ENCODE measurements around the gene IGFLR1. TPM values are rescaled to one million over a fixed set of nuclear protein-coding genes. Genes with fewer than 3 reads are reported as not detected.
"Not testable (repeated sequence)": the region's sequence is repeated elsewhere in the genome, so short reads cannot be mapped to it uniquely, and the experiment has no call there.

The IGFLR1 gene
- total RNA-seq, 4 donors from 2014 or later: 5.2 to 6.1 (median 5.9) TPM

DNA sequence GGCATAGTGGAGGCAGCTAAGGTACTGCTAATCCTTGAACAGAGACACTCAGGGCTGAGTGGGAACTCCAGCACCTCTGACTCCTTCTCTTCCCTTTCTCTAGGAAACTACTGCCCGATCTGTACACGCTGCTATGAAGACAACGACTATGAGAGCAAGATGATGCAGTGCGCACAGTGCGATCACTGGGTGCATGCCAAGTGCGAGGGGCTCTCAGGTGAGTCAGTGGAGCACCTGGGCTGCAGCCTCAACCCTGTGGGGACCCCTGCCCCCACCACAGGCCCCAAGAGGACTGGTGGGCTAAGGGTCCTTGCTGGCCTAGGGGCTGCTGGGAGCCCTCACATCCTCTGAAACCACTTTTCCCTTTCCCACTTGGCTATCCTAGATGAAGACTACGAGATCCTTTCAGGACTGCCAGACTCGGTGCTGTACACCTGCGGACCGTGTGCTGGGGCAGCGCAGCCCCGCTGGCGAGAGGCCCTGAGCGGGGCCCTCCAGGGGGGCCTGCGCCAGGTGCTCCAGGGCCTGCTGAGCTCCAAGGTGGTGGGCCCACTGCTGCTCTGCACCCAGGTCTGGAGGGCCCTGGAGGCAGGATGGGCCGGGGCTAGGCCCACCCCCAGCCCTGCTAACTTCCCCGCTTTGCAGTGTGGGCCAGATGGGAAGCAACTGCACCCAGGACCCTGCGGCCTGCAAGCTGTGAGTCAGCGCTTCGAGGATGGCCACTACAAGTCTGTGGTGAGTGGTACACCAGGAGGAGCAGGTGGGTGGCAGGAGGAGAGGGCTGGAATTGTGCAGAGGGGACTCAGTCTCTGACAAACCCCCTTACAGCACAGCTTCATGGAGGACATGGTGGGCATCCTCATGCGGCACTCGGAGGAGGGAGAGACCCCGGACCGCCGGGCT, 14.9 kb downstream of the IGFLR1 start:
- no peak for TF ChIP-seq POLR2A (IDR thresholded peaks at IDR 0.05)
- H3K9me3 ChIP-seq: no peaks in the 10 kb centered on the region
- peaks cover 97 to 98% of the 10 kb centered on the region in 2 donors for H3K36me3 ChIP-seq
- WGBS, 2 donors: 94 to 97% methylated on average over 19 to 20 of the region's 25 CpGs
- intact Hi-C loops (cut with DNase I): no loop called here
- H3K27me3 ChIP-seq: no peaks in the 10 kb centered on the region
- no peaks in the 10 kb centered on the region for H3K4me1 ChIP-seq
- H3K4me3 ChIP-seq (replicated peaks in 1 of 3): no peak overlapping the region
- H3K27ac ChIP-seq: no peak overlapping the region
- no peak for DNase-seq

DNA sequence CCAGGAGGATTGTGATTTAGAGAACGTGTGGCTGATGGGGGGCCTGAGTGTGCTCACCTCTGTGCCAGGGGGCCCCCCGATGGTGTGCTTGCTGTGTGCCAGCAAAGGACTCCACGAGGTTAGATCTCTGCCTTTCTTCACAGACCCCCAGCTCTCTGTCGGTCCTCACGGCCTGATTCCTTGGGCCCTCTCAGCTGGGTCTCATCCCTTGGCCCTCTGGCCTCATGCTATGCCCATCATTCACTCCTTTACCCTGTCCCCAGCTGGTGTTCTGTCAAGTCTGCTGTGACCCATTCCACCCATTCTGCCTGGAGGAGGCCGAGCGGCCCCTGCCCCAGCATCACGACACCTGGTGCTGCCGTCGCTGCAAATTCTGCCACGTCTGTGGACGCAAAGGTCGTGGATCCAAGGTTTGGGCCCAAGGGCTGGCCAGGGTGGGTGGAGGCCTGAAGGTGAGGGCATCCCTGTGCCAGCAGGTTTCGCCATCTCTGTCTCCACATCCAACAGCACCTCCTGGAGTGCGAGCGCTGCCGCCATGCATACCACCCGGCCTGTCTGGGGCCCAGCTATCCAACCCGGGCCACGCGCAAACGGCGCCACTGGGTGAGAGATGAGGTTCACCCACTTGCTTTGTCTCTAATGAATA, 16.9 kb downstream of the IGFLR1 start:
- TF ChIP-seq, protein P1, sequence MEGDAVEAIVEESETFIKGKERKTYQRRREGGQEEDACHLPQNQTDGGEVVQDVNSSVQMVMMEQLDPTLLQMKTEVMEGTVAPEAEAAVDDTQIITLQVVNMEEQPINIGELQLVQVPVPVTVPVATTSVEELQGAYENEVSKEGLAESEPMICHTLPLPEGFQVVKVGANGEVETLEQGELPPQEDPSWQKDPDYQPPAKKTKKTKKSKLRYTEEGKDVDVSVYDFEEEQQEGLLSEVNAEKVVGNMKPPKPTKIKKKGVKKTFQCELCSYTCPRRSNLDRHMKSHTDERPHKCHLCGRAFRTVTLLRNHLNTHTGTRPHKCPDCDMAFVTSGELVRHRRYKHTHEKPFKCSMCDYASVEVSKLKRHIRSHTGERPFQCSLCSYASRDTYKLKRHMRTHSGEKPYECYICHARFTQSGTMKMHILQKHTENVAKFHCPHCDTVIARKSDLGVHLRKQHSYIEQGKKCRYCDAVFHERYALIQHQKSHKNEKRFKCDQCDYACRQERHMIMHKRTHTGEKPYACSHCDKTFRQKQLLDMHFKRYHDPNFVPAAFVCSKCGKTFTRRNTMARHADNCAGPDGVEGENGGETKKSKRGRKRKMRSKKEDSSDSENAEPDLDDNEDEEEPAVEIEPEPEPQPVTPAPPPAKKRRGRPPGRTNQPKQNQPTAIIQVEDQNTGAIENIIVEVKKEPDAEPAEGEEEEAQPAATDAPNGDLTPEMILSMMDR (IDR thresholded peaks at IDR 0.05): no peak
- TF ChIP-seq POLR2A (IDR thresholded peaks at IDR 0.05): no peak
- H3K4me3 ChIP-seq (replicated peaks in 1 of 3): no peak overlapping the region

GRCh38 chr19:35724560-35724959, 17.7 kb downstream of the IGFLR1 start:
- WGBS, 2 donors: 93 to 96% methylated on average over 12 of the region's 12 CpGs
- no peaks in the 10 kb centered on the region for H3K9me3 ChIP-seq
- H3K4me3 ChIP-seq (replicated peaks in 1 of 3): no peak overlapping the region
- no peak for DNase-seq
- intact Hi-C loops (cut with DNase I): no loop called here
- peaks cover 84% of the 10 kb centered on the region in 2 donors for H3K36me3 ChIP-seq
- no peaks in the 10 kb centered on the region for H3K27me3 ChIP-seq
- TF ChIP-seq, protein P1 (IDR thresholded peaks at IDR 0.05): no peak
- no peak for TF ChIP-seq POLR2A (IDR thresholded peaks at IDR 0.05)
- peaks cover 0 to 3% of the 10 kb centered on the region in 2 donors for H3K4me1 ChIP-seq
- H3K27ac ChIP-seq: no peak overlapping the region

More for the DNA sequence above, 16.9 kb downstream of the IGFLR1 start:
- H3K36me3 ChIP-seq: peaks cover 91 to 92% of the 10 kb centered on the region in 2 donors
- DNase-seq: no peak
- intact Hi-C loops (cut with DNase I): no loop called here
- 95% methylated on average over 22 to 23 of the region's 23 CpGs for WGBS, 2 donors
- H3K27me3 ChIP-seq: no peaks in the 10 kb centered on the region
- H3K27ac ChIP-seq: no peak overlapping the region
- no peaks in the 10 kb centered on the region for H3K9me3 ChIP-seq
- H3K4me1 ChIP-seq: no peaks in the 10 kb centered on the region

GRCh38 chr19:35724132-35724531, 18.1 kb downstream of the IGFLR1 start:
- H3K4me3 ChIP-seq (replicated peaks in 1 of 3); intact Hi-C loops (cut with DNase I); H3K27me3 ChIP-seq; DNase-seq; H3K4me1 ChIP-seq; H3K27ac ChIP-seq; H3K9me3 ChIP-seq: not testable (repeated sequence)
- 94 to 96% methylated on average over 7 of the region's 7 CpGs for WGBS, 2 donors
- peaks cover 79 to 80% of the 10 kb centered on the region in 2 donors for H3K36me3 ChIP-seq

DNA sequence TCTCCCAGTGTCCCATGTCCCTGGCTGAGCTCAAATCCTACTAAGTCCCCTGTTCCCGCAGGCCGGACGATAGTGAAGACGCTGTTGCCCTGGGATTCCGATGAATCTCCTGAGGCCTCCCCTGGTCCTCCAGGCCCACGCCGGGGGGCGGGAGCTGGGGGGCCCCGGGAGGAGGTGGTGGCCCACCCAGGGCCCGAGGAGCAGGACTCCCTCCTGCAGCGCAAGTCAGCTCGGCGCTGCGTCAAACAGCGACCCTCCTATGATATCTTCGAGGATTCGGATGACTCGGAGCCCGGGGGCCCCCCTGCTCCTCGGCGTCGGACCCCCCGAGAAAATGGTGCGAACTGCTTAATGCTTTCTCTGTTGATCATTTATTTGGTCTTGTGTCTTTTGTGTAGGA, 18.6 kb downstream of the IGFLR1 start:
- Histone ChIP-seq H3K36me3 (peaks cover 75% of the 10 kb centered on the region in 2 donors), H3K4me3 (replicated peaks in 1 of 3) (no peak overlapping the region), H3K4me1 (peaks cover 7 to 12% of the 10 kb centered on the region in 2 donors), H3K27me3 (no peaks in the 10 kb centered on the region), H3K27ac (no peak overlapping the region), H3K9me3 (no peaks in the 10 kb centered on the region)
- WGBS, 2 donors: 95 to 97% methylated on average over 23 to 24 of the region's 24 CpGs
- intact Hi-C loops (cut with DNase I): no loop called here
- DNase-seq: no peak
- TF ChIP-seq POLR2A (IDR thresholded peaks at IDR 0.05): no peak

DNA sequence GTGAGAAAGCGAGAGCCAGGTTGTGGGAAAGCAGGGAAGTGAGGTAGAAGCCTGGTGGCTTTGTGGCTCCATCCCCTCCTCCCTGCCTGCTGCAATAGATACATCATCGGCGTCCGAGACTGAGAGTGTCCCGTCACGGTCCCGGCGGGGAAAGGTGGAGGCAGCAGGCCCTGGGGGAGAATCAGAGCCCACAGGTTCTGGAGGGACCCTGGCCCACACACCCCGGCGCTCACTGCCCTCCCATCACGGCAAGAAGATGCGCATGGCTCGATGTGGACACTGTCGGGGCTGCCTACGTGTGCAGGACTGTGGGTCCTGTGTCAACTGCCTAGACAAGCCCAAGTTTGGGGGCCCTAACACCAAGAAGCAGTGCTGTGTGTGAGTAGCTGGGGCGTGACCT, 19.4 kb downstream of the IGFLR1 start:
- no peaks in the 10 kb centered on the region for H3K27me3 ChIP-seq
- TF ChIP-seq, protein P1 (IDR thresholded peaks at IDR 0.05): no peak
- no peak for TF ChIP-seq POLR2A (IDR thresholded peaks at IDR 0.05)
- DNase-seq: no peak
- intact Hi-C loops (cut with DNase I): no loop called here
- H3K27ac ChIP-seq: no peak overlapping the region
- H3K9me3 ChIP-seq: no peaks in the 10 kb centered on the region
- no peak overlapping the region for H3K4me3 ChIP-seq (replicated peaks in 1 of 3)
- peaks cover 67% of the 10 kb centered on the region in 2 donors for H3K36me3 ChIP-seq
- WGBS, 2 donors: 90 to 91% methylated on average over 14 to 15 of the region's 16 CpGs
- peaks cover 8 to 13% of the 10 kb centered on the region in 2 donors for H3K4me1 ChIP-seq

Measured in thyroid gland (tissue), 4 donors.